ENCODE data around the gene CSMD2.

The CSMD2 gene

GRCh38 chr1:33601751-33602150 lies 563.3 kb downstream of the CSMD2 start:
- no peak for DNase-seq (ENCODE audit: low spot score)

- DNase-seq (ENCODE audit: low spot score): no peak
Measured at GRCh38 chr1:33599516-33600115, 565.4 kb downstream of the CSMD2 start.

GRCh38 chr1:33588726-33589125 lies 576.3 kb downstream of the CSMD2 start:
- no peak for DNase-seq (ENCODE audit: low spot score)

GRCh38 chr1:33586795-33587194 lies 578.2 kb downstream of the CSMD2 start:
- no peak for DNase-seq (ENCODE audit: low spot score)

- no peak for DNase-seq (ENCODE audit: low spot score)
Measured at GRCh38 chr1:33586106-33586505, 578.9 kb downstream of the CSMD2 start.

GRCh38 chr1:33583567-33583966 lies 581.5 kb downstream of the CSMD2 start:
- no peak for DNase-seq (ENCODE audit: low spot score)

GRCh38 chr1:33578557-33579448 lies 586.2 kb downstream of the CSMD2 start:
- DNase-seq (ENCODE audit: low spot score): no peak

GRCh38 chr1:33577663-33578062 lies 587.4 kb downstream of the CSMD2 start:
- DNase-seq (ENCODE audit: low spot score): no peak

GRCh38 chr1:33576821-33577599 lies 588.0 kb downstream of the CSMD2 start:
- no peak for DNase-seq (ENCODE audit: low spot score)

- DNase-seq (ENCODE audit: low spot score): no peak
Measured at GRCh38 chr1:33575324-33575879, 589.6 kb downstream of the CSMD2 start.

GRCh38 chr1:33573661-33574060 lies 591.4 kb downstream of the CSMD2 start:
- no peak for DNase-seq (ENCODE audit: low spot score)

GRCh38 chr1:33572387-33572786 lies 592.6 kb downstream of the CSMD2 start:
- DNase-seq (ENCODE audit: low spot score): no peak

- no peak for DNase-seq (ENCODE audit: low spot score)
Measured at GRCh38 chr1:33569331-33569730, 595.7 kb downstream of the CSMD2 start.

GRCh38 chr1:33563699-33564098 lies 601.3 kb downstream of the CSMD2 start:
- DNase-seq (ENCODE audit: low spot score): no peak

- no peak for DNase-seq (ENCODE audit: low spot score)
Measured at GRCh38 chr1:33562563-33562962, 602.5 kb downstream of the CSMD2 start.

GRCh38 chr1:33561576-33561975 lies 603.5 kb downstream of the CSMD2 start:
- DNase-seq (ENCODE audit: low spot score): no peak

- DNase-seq (ENCODE audit: low spot score): no peak
Measured at GRCh38 chr1:33560680-33561079, 604.4 kb downstream of the CSMD2 start.

GRCh38 chr1:33548721-33549120 lies 616.3 kb downstream of the CSMD2 start:
- no peak for DNase-seq (ENCODE audit: low spot score)

GRCh38 chr1:33548319-33548718 lies 616.7 kb downstream of the CSMD2 start:
- no peak for DNase-seq (ENCODE audit: low spot score)

- DNase-seq (ENCODE audit: low spot score): no peak
Measured at GRCh38 chr1:33547576-33547975, 617.5 kb downstream of the CSMD2 start.

GRCh38 chr1:33541966-33542365 lies 623.1 kb downstream of the CSMD2 start:
- no peak for DNase-seq (ENCODE audit: low spot score)

GRCh38 chr1:33537885-33538284 lies 627.1 kb downstream of the CSMD2 start:
- DNase-seq (ENCODE audit: low spot score): no peak
